Measurements from ENCODE around the gene CAND2.
"Not testable (repeated sequence)": the region's sequence is repeated elsewhere in the genome, so short reads cannot be mapped to it uniquely, and the experiment has no call there.

Gene CAND2

GRCh38 chr3:12832350-12833221 lies 36.1 kb downstream of the CAND2 start:
- no peak for DNase-seq

- DNase-seq: no peak
These were observed 37.0 kb downstream of the CAND2 start for GRCh38 chr3:12833222-12834161.

DNA sequence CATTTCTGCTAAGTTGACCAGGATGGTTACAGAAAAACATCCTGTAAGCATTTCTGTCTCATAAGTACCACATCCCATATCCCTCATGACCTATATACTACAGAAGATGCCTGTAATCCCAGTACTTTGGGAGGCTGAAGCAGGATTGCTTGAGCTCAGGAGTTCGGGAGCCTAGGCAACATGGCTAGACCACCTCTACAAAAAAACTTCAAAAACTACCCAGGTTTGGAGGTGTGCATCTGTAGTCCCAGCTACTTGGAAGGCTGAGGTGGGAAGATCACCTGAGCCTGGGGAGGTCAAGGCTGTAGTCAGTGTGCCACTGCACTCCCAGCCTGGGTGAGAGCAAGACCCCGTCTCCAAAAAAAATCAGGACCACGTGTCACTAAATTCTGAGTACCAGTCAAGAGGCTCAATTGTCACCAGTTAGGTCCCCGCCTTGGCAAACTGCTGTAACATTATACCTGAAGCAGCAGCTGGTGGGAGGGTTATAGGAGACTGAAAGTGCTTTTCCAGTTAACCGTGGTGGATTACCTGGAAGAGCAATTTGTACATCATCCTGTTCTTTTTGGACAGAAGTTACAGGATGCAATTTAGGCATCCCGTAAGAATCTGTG lies 38.7 kb downstream of the CAND2 start:
- DNase-seq: no peak

GRCh38 chr3:12837295-12837986 lies 41.0 kb downstream of the CAND2 start:
- DNase-seq: no peak

GRCh38 chr3:12838179-12838965 lies 41.9 kb downstream of the CAND2 start:
- no peak for DNase-seq

DNA sequence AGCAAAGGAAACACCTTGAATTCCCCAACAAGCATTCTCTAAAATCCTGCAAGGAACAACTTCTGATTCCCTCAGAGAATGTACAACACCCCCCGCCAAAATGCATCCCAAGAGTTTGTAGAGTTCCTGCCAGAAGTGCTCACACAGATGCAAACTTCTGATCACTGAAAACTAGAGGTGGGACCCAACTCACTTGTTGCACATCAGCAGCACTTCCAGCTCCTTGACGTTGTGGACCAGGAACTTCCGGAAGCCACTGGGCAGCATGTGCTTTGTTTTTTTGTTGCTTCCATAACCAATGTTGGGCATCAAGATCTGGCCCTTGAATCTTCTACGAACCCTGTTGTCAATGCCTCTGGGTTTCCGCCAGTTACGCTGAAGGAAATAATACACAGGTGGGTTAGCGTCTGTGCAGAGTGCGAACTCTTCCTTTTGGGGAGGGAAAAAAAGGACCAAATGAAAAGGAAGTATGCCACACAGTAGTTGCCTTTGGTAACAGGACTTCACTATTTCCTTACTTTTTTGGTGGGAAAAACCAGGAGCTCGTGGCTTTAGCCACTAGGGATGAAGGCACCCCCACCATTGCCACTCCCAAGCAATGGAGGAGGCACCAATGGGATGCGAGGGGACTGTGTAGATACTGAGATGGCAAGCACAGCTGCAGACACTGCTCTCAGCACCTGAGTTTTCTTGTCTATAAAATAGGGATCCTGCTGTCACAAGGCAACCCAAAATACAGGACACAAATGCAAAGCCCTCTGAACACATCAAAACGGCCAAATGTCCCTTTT lies 42.9 kb downstream of the CAND2 start:
- no peak for DNase-seq

GRCh38 chr3:12840148-12840547 lies 43.7 kb downstream of the CAND2 start:
- DNase-seq: not testable (repeated sequence)

DNA sequence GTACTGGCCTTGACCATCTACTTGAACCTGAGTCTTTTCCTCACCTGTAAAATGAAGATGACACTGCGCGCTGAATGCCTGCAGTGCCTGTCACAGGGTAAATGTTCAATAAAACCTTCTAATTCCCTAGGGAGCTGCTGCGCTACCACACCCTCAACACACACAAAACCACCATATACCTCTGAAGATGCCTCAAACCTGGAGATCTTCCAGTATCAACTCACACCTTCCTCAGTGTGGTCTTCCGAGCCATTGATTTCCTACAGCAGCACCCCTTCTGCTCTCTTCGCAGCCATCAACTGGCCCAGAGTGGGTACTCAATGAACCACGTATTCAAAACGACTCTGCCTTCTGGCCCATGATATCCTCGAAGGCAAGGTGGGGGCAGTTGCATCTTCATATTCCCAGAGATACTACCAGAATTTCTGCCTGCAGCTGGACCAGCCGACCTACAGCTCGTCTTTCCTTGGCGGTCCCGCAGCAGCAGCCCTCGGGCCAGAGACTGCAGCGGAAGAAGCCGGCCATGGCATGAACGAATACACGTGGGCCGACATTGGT lies 44.2 kb downstream of the CAND2 start:
- DNase-seq: peak; percentile 44 to 58 (median 44)

GRCh38 chr3:12841149-12841969 lies 44.9 kb downstream of the CAND2 start, which contains the start of gene RPL32:
Gene RPL32 (minus strand): TSS chr3:12841565. CDS start chr3:12840237, 1,328 bp downstream.
- peak; percentile 93 to 98 (median 97) for DNase-seq

- no peak for DNase-seq
These were observed 45.5 kb downstream of the CAND2 start for GRCh38 chr3:12841970-12842328.

GRCh38 chr3:12842469-12842868 lies 46.0 kb downstream of the CAND2 start:
- no peak for DNase-seq

DNA sequence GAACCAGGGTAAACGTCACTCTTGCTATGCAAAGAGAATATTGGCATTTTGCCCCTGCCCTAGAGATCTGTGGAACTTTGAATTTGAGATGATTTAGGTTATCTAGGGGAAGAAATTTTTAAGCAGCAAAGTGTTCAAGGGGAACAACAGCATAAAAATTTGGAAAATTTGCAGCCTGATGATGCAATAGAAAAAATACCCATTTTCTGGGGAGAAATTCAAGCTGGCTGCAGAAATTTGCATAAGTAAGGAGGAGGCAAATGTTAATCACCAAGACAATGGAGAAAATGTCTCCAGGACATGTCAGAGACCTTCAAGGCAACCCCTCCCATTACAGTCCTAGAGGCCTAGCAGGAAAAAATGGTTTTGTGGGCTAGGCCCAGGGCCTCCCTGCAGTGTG lies 49.3 kb downstream of the CAND2 start:
- peak; percentile 54 to 78 (median 59) for DNase-seq

GRCh38 chr3:12852201-12852600 lies 55.7 kb downstream of the CAND2 start:
- DNase-seq: peak; percentile 64 to 77 (median 68)

DNA sequence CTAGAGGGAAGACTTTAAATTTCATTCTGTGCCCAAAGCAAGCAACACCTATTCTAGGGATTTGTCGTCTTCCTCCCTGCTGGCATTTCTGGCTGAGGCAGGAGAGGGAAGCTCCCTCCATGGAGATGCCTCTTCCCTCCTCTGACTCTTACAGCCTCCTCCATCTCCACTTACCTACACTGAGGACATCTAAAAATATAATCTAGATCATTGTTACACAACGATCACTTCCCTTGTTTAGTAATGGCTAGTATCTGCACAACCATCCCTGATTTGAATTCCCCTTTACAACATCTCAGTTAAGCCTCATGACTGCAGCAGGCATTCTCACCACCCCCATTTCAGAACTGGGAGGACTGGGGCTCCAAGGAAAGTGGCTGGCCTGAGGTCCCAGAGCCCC lies 57.4 kb downstream of the CAND2 start:
- DNase-seq: peak; percentile 44 to 60 (median 51)

GRCh38 chr3:12854565-12854964 lies 58.1 kb downstream of the CAND2 start:
- DNase-seq: no peak

GRCh38 chr3:12856626-12857025 lies 60.1 kb downstream of the CAND2 start:
- no peak for DNase-seq

DNA sequence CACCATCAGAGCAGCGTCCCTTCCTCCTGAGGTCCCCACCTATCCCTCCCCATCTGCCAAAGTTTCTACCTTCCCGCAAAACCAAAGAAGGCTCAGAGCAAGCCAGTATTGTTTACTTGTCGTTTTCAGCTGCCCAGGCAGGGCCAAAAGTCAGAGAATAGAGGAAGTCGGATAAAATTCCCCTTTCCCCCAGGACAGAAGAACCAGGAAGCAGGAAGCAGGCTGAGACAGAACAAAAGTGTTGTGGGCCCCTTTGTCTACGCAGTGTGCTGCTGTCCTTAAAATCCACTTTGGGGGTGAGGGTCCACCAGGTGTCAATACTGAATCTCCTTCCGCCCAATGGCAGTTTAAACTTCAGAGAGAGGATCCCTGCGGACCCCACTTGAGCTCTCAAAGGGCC lies 63.4 kb downstream of the CAND2 start:
- DNase-seq: peak; percentile 40 to 52 (median 46)

GRCh38 chr3:12861611-12862010 lies 65.1 kb downstream of the CAND2 start:
- no peak for DNase-seq

DNA sequence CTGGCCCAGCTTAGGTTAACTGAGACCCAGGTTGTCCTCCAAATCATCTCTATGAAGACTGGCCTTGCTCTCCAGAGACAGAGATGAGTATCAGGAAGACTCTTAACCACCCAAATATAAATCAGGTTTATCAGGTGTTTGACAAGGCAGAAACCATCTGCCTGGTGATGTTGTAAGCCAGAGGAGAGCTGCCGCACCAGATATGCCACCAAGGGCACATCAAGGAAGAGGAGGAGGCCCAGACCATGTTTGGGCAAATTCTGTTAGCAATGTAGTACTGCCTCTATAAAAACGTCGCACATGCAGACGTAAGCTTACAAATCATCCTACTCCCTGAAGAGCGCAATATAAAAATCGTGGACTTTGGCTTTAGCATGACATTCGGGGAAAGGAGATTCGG lies 65.9 kb downstream of the CAND2 start:
- DNase-seq: no peak

DNA sequence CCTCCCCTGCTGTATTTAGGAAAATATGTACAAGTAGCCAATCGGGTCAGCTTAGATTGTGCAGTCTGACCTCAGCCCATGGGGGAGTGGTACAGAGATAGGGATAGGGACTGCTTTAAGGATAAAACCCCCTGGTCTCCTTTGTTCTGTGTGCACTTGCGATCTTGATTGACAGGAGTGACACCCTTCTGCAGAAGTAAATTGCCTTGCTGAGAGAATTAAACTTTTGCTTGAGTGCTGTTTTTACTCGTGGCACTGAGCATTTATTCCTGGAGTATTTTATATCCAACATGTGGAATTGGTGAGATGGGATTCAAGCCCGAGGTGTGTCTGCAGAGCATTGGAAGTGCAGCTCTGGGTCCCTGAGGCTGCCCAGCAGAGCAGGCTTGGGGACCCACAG lies 68.8 kb downstream of the CAND2 start:
- no peak for DNase-seq
